GM12864 (cell line): ENCODE measurements around the gene PSMB5.

Experiments
- DNase-seq: peaks from one replicate; pipeline ENCODE4 v3.0.0-alpha.2; 2011; ENCODE audit warnings: low read depth
- H3K4me3 ChIP-seq: 2 replicates; pipeline ENCODE4 v1.5.1; 2011; ENCODE audit warnings: mild to moderate bottlenecking, low read depth, low read length, control low read depth
- TF ChIP-seq, protein P1 (sequence below): IDR thresholded peaks from 2 replicates; pipeline ENCODE4 v1.5.1; 2011; ENCODE audit warnings: low read depth, mild to moderate bottlenecking, moderate library complexity, low read length, control low read depth, inconsistent platforms; ENCODE audit errors: missing control alignments

The PSMB5 gene

DNA sequence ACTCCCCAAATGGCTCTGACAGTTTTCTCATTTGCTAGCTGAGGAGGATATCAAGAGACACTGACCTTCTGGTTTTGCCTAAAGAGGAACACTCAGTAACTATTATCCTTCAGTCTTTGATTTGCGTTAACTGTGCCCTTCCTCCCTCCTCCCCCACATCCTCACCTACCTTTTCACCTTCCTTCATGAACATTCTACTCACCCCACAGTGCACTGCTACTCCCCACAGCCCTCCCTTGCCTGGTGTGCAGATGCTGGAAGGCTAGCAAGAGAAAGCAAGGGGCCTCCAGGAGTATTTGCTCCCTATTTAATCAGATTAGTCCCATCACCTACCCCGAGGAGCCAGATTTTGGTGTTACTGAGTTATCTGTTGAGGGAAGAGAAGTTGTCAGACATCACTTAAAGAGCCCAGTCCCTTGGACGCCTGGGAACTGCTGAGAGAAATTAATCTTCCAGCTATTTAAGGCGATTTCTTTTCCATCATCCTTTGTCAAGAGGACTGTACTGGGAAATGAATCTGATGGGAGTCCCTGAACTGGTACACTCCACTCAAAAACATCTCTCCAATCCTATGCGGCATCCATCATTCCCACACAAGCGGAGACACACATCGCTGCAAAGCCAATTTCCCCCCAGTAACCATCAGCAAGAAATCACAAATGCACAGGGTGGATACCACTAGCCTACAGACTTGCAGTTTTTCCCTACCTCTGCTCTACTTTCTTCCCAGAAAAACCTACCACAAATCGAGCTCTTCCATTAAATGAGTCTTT lies 11.5 kb downstream of the PSMB5 start:
- H3K4me3 ChIP-seq, result no peak overlapping the region
- TF ChIP-seq, protein P1, sequence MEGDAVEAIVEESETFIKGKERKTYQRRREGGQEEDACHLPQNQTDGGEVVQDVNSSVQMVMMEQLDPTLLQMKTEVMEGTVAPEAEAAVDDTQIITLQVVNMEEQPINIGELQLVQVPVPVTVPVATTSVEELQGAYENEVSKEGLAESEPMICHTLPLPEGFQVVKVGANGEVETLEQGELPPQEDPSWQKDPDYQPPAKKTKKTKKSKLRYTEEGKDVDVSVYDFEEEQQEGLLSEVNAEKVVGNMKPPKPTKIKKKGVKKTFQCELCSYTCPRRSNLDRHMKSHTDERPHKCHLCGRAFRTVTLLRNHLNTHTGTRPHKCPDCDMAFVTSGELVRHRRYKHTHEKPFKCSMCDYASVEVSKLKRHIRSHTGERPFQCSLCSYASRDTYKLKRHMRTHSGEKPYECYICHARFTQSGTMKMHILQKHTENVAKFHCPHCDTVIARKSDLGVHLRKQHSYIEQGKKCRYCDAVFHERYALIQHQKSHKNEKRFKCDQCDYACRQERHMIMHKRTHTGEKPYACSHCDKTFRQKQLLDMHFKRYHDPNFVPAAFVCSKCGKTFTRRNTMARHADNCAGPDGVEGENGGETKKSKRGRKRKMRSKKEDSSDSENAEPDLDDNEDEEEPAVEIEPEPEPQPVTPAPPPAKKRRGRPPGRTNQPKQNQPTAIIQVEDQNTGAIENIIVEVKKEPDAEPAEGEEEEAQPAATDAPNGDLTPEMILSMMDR, result no peak
- no peak for DNase-seq

DNA sequence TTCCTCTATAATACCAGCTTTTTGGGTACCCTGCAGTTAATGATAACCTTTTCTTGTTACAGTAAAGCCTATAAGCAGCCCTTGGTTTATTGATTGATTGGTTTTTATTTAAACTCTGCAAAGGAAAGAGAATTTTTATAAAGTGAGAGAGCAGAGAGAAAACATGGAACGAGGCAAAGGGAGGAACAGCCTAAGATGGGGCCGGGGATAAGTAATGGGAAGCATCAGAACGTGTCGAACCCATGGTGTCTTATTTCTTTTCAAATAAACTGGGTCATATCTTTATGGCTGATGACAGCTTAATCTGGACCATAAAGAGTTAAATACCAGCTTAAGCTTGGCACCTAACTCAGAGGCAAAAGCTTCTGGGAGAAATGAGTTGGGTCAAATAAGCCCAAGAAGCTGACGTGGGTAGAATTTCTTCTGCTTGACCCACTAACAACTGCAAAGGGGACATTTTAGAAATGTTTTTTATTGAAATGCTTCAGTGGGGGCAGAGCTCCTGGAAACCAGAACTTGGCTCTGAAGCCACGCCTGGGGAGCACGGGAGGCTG lies 12.7 kb downstream of the PSMB5 start:
- TF ChIP-seq, protein P1, result no peak
- no peak for DNase-seq
- no peak overlapping the region for H3K4me3 ChIP-seq

DNA sequence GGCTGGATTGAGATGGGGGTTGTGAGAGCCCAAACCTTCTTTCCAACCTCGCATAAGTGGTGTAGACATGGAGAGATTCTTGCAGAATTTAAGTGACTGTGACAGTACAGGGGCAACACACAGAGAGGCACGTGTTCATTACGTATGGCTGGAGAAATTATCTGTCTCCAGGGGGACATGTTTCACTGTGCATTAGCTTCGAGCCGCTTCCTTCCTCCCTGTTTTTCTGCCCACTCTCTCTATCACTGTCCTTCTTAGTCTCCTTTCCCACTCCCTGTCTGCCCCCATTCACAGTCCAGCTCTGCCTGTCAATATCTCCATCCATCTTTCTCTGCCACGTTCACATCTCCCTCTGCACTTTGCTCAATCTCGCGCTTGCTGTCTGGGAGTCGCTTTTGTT lies 13.3 kb downstream of the PSMB5 start:
- DNase-seq, result no peak
- H3K4me3 ChIP-seq, result no peak overlapping the region
- TF ChIP-seq, protein P1, result no peak

DNA sequence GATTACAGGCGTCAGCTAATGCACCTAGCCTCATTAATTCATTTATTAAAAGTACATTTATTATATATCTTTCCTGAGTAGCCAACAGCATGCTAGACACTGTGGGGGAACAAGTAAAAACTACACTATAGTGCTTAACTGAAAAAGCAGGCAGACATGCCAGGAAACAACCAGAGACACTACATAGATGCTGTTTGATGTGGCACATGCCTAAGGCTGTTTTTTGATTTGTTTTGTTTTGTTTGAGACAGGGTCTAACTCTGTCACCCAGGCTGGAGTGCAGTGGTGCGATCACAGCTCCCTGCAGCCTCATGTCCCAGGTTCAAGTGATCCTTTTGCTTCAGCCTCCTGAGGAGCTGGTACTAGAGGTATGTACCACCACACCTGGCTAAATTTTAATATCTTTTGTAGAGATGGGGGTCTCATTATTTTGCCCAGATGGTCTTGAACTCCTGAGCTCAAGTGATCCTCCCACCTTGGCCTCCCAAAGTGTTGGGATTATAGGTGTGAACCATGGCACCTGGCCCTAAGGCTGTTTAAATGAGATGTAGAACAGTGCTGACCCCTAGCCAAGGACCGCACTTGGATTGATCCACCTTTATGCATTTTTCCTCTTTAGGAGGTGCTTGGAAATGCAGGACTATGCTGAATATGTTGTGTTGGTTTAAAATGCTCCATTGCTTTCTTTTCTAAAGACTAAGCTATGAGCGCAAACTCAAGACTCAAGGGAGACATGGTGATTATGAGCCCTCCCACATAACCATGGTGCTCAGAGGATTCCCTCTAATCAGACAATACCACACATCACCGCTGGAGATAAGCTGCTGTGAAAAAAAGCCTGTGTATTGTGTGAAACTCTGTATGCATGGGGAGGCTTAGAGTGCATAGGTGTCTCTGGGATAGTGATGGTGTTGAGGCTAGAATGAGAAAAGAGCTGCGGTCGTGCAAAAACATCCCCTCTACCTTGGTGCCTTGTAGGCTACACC lies 14.3 kb downstream of the PSMB5 start:
- no peak overlapping the region for H3K4me3 ChIP-seq
- TF ChIP-seq, protein P1, result no peak
- DNase-seq, result no peak

DNA sequence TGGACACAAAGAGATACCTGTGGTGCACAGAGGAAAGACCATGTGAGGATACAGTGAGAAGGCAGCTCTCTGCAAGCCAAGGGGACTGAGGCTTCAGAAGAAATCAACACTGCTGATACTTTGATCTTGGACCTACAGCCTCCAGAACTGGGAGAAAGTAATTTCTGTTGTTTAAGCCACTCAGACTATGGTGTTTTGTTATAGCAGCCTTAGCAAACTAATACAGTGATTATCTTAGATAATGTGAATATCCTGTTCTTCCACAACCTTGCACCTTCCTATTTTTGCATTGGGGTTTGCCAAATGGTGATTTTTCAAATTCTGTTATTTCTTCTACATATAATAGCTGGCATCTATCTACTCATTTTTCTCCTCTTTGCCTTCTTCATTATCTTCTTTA lies 16.6 kb downstream of the PSMB5 start:
- TF ChIP-seq, protein P1, result no peak
- DNase-seq, result no peak
- no peak overlapping the region for H3K4me3 ChIP-seq

DNA sequence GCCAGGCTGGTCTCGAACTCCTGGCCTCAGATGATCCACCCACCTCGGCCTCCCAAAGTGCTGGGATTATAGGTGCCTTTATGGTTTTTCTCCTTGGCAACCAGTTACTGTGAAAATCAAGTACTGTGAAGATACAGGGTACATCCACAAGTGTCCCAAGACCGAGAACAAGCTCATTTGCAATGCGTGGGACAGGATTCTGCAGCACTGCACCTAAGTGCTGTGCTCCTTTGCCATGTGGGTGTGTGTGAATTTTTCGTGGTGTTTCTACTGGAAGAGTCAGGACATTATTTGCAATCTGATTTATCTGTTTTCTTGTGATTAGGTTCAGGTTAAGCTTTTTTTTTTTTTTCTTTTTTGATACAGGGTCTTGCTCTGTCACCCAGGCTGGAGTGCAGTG lies 17.6 kb downstream of the PSMB5 start:
- no peak overlapping the region for H3K4me3 ChIP-seq
- TF ChIP-seq, protein P1, result no peak
- DNase-seq, result no peak
